Esophagus squamous epithelium (tissue), 4 donors: ENCODE results near the gene MLLT10.

Source experiments
- CTCF ChIP-seq, 6 experiments: fragments of 450-650 bp in 4 of 6; fragments of 200-600 bp in 2 of 6; sonication (generic) in 2 of 6; IDR thresholded peaks; one replicate each; pipeline ENCODE4 v1.5.1; 2016 to 2019; ENCODE audit warnings: antibody characterized with exemption in 6 of 6, mild to moderate bottlenecking in 4 of 6, moderate library complexity in 4 of 6
- POLR2A ChIP-seq, 4 donors: fragments of 450-650 bp; IDR thresholded peaks; one replicate each; pipeline ENCODE4 v1.6.1; 2017; ENCODE audit warnings: antibody characterized with exemption in 4 of 4, mild to moderate bottlenecking in 4 of 4, moderate library complexity in 3 of 4

GRCh38 chr10:21634599-21635365 is 100.8 kb downstream of the MLLT10 start:
- TF ChIP-seq CTCF (IDR thresholded peaks at IDR 0.05) (no peak), POLR2A (IDR thresholded peaks at IDR 0.05) (no peak)
